AG10803 (cell line): ENCODE data around the gene ZNF532.

Source experiments
- DNase-seq: peaks from one replicate; pipeline ENCODE4 v3.0.0; 2010; ENCODE audit warnings: low read depth
- H3K4me3 ChIP-seq: 2 replicates; pipeline ENCODE4 v1.5.1; 2011; ENCODE audit warnings: mild to moderate bottlenecking, low read length, control low read depth
- CTCF ChIP-seq: conservative IDR thresholded peaks from 2 replicates; pipeline ENCODE4 v1.5.1; 2011; ENCODE audit warnings: mild to moderate bottlenecking, low read length, control low read depth, inconsistent platforms

The ZNF532 gene

GRCh38 chr18:59035591-59035990 is 170.9 kb downstream of the ZNF532 start:
- DNase-seq, result no peak
- TF ChIP-seq CTCF, result no peak
- H3K4me3 ChIP-seq, result no peak overlapping the region
